Measurements from ENCODE around the gene DGCR8.

DGCR8 gene

DNA sequence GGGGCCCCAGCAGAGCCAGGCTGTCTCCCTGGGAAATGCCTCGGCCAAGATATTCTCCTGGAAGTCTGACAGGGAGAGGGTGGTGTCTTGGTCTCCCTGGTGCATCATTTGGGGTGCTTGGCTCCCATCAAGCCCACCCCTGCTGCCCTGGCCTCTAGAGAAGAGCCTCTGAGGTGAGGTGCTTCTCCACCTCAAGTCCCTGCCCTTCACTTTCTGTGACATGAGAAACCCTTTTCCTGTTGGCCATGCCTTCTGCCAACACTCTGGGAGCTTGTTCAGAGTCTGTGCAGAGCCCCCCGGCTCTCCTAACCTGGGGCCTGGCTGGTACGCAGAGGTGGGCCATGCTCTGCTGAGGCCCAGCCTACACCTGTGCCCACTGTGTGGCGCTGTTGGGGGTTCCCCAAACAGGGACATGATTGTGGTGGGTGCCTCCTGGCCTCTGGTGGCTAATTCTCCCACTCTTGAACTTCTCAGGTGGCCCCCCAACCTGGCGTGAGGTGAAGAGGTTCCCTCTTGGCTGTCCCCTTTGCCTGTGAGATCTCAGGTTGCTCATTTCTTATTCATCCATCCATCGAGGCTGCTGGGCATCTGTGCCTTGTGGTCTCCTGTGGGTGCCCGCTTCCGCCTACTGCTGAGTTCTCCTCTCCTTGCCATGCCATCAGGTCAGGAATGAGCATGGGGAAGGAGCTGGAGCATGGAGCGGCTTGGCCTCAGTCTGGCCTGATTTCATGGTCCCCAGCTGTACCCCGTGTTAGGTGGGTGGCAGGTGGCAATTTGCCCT, 19.2 kb upstream of the DGCR8 start:
- Histone ChIP-seq H3K4me2 (ENCODE audit: low read depth, low read length, poor library complexity, severe bottlenecking) (no peak overlapping the region), H3K36me3 (ENCODE audit: low read length) (no peaks in the 10 kb centered on the region), H3K27me3 (ENCODE audit: low read length) (no peaks in the 10 kb centered on the region), H3K27ac (ENCODE audit: low read depth, low read length) (no peak overlapping the region), H3K9me3 (ENCODE audit: insufficient read depth, low read length) (no peaks in the 10 kb centered on the region), H4K20me1 (ENCODE audit: low read depth, low read length) (no peaks in the 10 kb centered on the region), H2AFZ (ENCODE audit: low read depth, low read length, severe bottlenecking) (no peak overlapping the region), H3F3A (ENCODE audit: insufficient read depth) (no peaks in the 10 kb centered on the region), H3K9me2 (replicated peaks; ENCODE audit: insufficient read depth, low read length) (no peaks in the 10 kb centered on the region), H3K79me2 (ENCODE audit: insufficient read depth, low read length) (no peaks in the 10 kb centered on the region), H3K4me3 (ENCODE audit: insufficient read depth, low read length, poor library complexity, severe bottlenecking) (no peak overlapping the region), H3K9ac (ENCODE audit: low read length) (no peak overlapping the region)
- no peak for TF ChIP-seq EZH2phosphoT487 (conservative IDR thresholded peaks at IDR 0.05; ENCODE audit: low read length)
- TF ChIP-seq CTCF (IDR thresholded peaks at IDR 0.05; ENCODE audit: insufficient read depth, low read length, poor library complexity, severe bottlenecking) = no peak

DNA sequence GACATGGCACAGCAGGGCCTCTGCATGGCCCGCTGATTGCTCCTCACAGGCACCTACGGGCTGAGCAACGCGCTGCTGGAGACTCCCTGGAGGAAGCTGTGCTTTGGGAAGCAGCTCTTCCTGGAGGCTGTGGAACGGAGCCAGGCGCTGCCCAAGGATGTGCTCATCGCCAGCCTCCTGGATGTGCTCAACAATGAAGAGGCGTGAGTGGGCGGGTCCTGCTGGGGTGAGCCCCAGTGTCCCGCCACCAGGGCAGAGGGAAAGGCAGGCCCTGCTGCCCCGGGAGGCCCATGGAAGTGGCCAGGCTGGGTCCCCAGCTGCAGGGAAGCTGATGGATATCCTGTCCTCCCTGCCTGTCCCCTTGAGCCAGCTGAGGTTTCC, 18.6 kb upstream of the DGCR8 start:
- TF ChIP-seq CTCF (IDR thresholded peaks at IDR 0.05; ENCODE audit: insufficient read depth, low read length, poor library complexity, severe bottlenecking) (no peak), EZH2phosphoT487 (conservative IDR thresholded peaks at IDR 0.05; ENCODE audit: low read length) (no peak)
- Histone ChIP-seq H3K36me3 (ENCODE audit: low read length) (no peaks in the 10 kb centered on the region), H3F3A (ENCODE audit: insufficient read depth) (no peaks in the 10 kb centered on the region), H2AFZ (ENCODE audit: low read depth, low read length, severe bottlenecking) (no peak overlapping the region), H3K9me2 (replicated peaks; ENCODE audit: insufficient read depth, low read length) (no peaks in the 10 kb centered on the region), H3K79me2 (ENCODE audit: insufficient read depth, low read length) (no peaks in the 10 kb centered on the region), H3K27me3 (ENCODE audit: low read length) (no peaks in the 10 kb centered on the region), H3K27ac (ENCODE audit: low read depth, low read length) (no peak overlapping the region), H3K9ac (ENCODE audit: low read length) (no peak overlapping the region), H4K20me1 (ENCODE audit: low read depth, low read length) (no peaks in the 10 kb centered on the region), H3K4me2 (ENCODE audit: low read depth, low read length, poor library complexity, severe bottlenecking) (no peak overlapping the region), H3K4me3 (ENCODE audit: insufficient read depth, low read length, poor library complexity, severe bottlenecking) (no peak overlapping the region), H3K9me3 (ENCODE audit: insufficient read depth, low read length) (no peaks in the 10 kb centered on the region)

GRCh38 chr22:20062043-20062765, 17.8 kb upstream of the DGCR8 start:
- Histone ChIP-seq H3K36me3 (ENCODE audit: low read length) (no peaks in the 10 kb centered on the region), H3K4me3 (ENCODE audit: insufficient read depth, low read length, poor library complexity, severe bottlenecking) (no peak overlapping the region), H4K20me1 (ENCODE audit: low read depth, low read length) (no peaks in the 10 kb centered on the region), H3K27me3 (ENCODE audit: low read length) (no peaks in the 10 kb centered on the region), H3K27ac (ENCODE audit: low read depth, low read length) (no peak overlapping the region), H2AFZ (ENCODE audit: low read depth, low read length, severe bottlenecking) (no peak overlapping the region), H3K4me2 (ENCODE audit: low read depth, low read length, poor library complexity, severe bottlenecking) (no peak overlapping the region), H3K9me3 (ENCODE audit: insufficient read depth, low read length) (no peaks in the 10 kb centered on the region), H3F3A (ENCODE audit: insufficient read depth) (no peaks in the 10 kb centered on the region), H3K9ac (ENCODE audit: low read length) (no peak overlapping the region), H3K79me2 (ENCODE audit: insufficient read depth, low read length) (no peaks in the 10 kb centered on the region), H3K9me2 (replicated peaks; ENCODE audit: insufficient read depth, low read length) (no peaks in the 10 kb centered on the region)
- TF ChIP-seq CTCF (IDR thresholded peaks at IDR 0.05; ENCODE audit: insufficient read depth, low read length, poor library complexity, severe bottlenecking) = no peak
- no peak for TF ChIP-seq EZH2phosphoT487 (conservative IDR thresholded peaks at IDR 0.05; ENCODE audit: low read length)

Data from SU-DHL-6 (cell line).